Measurements from ENCODE around the gene ATN1. TPM values are rescaled to one million over a fixed set of nuclear protein-coding genes. Genes with fewer than 3 reads are reported as not detected.

Gene ATN1
- total RNA-seq, 4 donors from 2014 or later: 11.5 to 31.5 (median 26.5) TPM

DNA sequence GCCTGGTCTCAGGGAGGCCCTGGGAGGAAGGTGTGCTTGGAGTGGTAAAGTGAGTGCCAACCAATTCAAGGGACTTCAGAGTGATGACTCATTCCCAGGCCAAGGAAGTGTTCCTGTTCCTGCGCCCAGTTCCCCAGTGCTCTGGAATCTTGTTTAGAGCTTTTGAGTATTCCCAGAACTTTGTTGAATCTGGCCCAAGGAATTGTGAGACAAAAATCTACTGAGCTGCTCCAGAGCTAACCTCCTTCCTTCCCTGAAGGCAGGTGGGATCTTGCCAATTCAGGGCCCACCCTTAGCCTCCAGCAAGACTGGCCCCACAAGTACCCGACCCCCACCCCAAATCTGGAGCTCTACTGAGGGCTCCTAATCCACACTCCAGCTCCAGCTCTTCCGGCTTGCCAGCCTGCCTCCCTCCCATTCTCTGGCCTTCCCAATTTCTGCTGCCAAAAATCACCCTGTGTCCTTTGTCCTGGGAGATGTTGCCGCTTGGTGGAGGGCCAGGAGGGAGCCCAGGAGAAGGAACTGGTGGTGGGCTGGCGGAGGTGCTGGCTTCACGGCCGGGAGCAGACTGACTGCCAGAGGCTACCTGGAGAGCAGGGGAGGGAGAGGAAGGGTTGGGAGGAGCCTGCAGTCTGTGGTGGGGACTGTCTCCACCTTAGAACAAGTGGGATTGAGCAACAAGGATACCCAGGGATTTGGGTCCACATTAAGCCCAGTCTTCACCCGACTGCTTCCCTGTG lies 2.0 kb upstream of the ATN1 start:
- intact Hi-C loops (cut with DNase I; ENCODE audit: low total_unique reads): loop anchor here (1.0 to 2.0 kb wide), 3 partner anchors 19 to 183 kb away; partner anchors contain the start of genes C12orf57, C1RL and TPI1
- ATAC-seq (peak; percentile 56 to 66), DNase-seq (peak in 1 of 2 donors; percentile 70)
- H3K27ac ChIP-seq: peak overlapping the region; percentile 88 to 98 (median 95)
- peaks cover 44 to 51% of the 10 kb centered on the region in 2 donors for H3K4me1 ChIP-seq
- H3K9me3 ChIP-seq: no peaks in the 10 kb centered on the region
- in situ Hi-C loops (cut with MboI; ENCODE audit: low sequenced_read_pairs in 4 of 4): loop anchor here in 2 of 4 donors (10.0 to 25.0 kb wide), 2 partner anchors 187 to 189 kb away; partner anchors contain the start of gene C1RL (in 1 of the 2)
- TF ChIP-seq, protein P1, sequence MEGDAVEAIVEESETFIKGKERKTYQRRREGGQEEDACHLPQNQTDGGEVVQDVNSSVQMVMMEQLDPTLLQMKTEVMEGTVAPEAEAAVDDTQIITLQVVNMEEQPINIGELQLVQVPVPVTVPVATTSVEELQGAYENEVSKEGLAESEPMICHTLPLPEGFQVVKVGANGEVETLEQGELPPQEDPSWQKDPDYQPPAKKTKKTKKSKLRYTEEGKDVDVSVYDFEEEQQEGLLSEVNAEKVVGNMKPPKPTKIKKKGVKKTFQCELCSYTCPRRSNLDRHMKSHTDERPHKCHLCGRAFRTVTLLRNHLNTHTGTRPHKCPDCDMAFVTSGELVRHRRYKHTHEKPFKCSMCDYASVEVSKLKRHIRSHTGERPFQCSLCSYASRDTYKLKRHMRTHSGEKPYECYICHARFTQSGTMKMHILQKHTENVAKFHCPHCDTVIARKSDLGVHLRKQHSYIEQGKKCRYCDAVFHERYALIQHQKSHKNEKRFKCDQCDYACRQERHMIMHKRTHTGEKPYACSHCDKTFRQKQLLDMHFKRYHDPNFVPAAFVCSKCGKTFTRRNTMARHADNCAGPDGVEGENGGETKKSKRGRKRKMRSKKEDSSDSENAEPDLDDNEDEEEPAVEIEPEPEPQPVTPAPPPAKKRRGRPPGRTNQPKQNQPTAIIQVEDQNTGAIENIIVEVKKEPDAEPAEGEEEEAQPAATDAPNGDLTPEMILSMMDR (IDR thresholded peaks at IDR 0.05 in 4 of 5, conservative IDR thresholded peaks at IDR 0.05 in 1 of 5): no peak
- peak; percentile 9 to 34 for TF ChIP-seq POLR2A (IDR thresholded peaks at IDR 0.05)
- no peaks in the 10 kb centered on the region for H3K36me3 ChIP-seq
- no peaks in the 10 kb centered on the region for H3K27me3 ChIP-seq
- H3K4me3 ChIP-seq: peak overlapping the region; percentile 70 to 92 (median 86)

DNA sequence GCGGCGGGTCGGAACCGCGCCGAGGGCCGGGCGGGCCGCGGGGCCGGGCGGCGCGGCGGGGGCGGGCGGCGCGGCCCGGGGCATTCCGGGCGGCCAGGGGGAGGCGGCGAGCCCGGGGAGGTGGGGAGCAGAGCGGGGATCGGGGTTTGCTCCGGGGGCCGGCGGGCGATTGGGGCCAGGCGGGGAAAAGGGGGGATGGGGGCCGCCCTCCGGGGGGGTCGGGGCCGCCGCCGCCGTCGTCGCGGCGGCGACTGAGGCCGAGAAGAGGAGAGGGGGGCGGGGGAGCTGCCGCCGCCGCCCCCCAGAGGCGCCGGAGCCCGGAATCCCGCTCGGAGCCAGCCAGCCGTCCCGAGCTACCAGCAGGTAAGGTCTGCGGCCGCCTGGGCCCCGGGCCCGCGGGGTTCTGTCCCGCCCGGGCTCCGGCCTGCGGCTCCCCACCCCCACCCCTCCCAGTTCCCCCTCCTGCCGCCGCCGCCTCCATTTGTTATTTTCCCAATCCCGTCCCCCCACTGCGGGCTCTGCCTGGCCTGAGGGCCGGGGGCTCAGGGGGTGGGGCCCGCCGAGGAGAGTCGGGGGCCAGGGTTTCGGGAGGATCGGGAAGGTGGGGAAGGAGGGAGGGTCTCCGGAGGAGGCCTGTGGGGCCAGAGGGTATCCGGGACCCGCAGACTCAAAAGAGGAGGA lies 403 bp downstream of the ATN1 start:
- intact Hi-C loops (cut with DNase I; ENCODE audit: low total_unique reads): no loop called here
- Histone ChIP-seq H3K9me3 (no peaks in the 10 kb centered on the region), H3K4me3 (peak overlapping the region; percentile 68 to 84 (median 76)), H3K36me3 (no peaks in the 10 kb centered on the region), H3K4me1 (peaks cover 47 to 59% of the 10 kb centered on the region in 2 donors), H3K27me3 (no peaks in the 10 kb centered on the region), H3K27ac (peak overlapping the region; percentile 88 to 98 (median 95))
- ATAC-seq: peak; percentile 1 to 4
- no peak for TF ChIP-seq POLR2A (IDR thresholded peaks at IDR 0.05)
- TF ChIP-seq, protein P1 (IDR thresholded peaks at IDR 0.05 in 4 of 5, conservative IDR thresholded peaks at IDR 0.05 in 1 of 5): no peak
- in situ Hi-C loops (cut with MboI; ENCODE audit: low sequenced_read_pairs in 4 of 4): loop anchor here in 2 of 4 donors (10.0 to 25.0 kb wide), 2 partner anchors 184 to 187 kb away; partner anchors contain the start of gene C1RL (in 1 of the 2)
- DNase-seq: no peak

DNA sequence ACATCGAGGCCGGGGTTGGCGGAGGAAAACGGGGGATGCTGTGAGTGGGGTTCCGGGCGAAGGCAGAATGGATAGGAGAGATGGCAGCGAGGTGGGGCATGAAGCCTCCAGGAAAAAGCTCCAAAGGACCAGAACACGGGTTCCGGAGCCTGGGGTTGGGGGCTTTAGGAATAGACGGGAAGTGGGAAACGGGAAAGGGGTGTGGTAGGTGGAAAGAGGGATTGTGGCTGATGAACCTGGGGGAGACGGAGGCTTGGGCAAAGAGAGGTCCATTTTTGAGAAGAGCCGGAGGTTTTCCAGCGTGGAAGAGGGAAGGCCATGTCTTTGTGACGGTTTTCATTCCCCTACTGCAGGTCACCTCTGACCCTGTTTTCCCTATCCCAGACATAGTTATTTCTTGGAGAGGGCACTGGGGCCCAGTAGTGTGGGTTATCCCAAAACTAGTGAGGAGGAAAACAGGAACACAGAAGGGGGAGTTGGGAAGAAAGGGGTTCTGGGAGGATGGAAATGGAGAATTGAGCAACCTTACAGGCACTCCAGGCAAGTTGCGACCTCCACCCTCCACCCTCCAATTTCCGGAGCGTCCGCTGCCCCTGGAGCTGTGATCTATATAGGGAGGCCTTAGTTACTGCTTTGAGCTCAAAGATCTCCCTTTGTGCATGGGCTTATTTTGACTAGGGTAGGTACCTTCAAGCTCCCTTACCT lies 1.1 kb downstream of the ATN1 start:
- no peak for ATAC-seq
- intact Hi-C loops (cut with DNase I; ENCODE audit: low total_unique reads) (no loop called here), in situ Hi-C loops (cut with MboI; ENCODE audit: low sequenced_read_pairs in 4 of 4) (loop anchor here in 2 of 4 donors (10.0 to 25.0 kb wide), 2 partner anchors 183 to 186 kb away; partner anchors contain the start of gene C1RL (in 1 of the 2))
- Histone ChIP-seq H3K36me3 (no peaks in the 10 kb centered on the region), H3K27me3 (no peaks in the 10 kb centered on the region), H3K9me3 (no peaks in the 10 kb centered on the region), H3K27ac (peak overlapping the region; percentile 88 to 98 (median 95)), H3K4me1 (peaks cover 54 to 65% of the 10 kb centered on the region in 2 donors), H3K4me3 (peak overlapping the region; percentile 68 to 84 (median 76))
- no peak for DNase-seq
- TF ChIP-seq, protein P1 (IDR thresholded peaks at IDR 0.05 in 4 of 5, conservative IDR thresholded peaks at IDR 0.05 in 1 of 5): no peak
- TF ChIP-seq POLR2A (IDR thresholded peaks at IDR 0.05): no peak
